ENCODE measurements around the gene ART1. TPM values are rescaled to one million over a fixed set of nuclear protein-coding genes. Genes with fewer than 3 reads are reported as not detected.

ART1 gene
- total and polyA plus RNA-seq, 2 donors (not counting 1 experiment from before 2014, with no cell fraction given): not detected

- H3K9me3 Mint-ChIP-seq (ENCODE audit: insufficient read depth): no peaks in the 10 kb centered on the region
- 100% methylated on average over 4 of the region's 6 CpGs for WGBS (ENCODE audit: insufficient coverage)
- H3K79me2 ChIP-seq (ENCODE audit: control insufficient read depth, insufficient read depth, low read length): peaks cover 3% of the 10 kb centered on the region
- no peaks in the 10 kb centered on the region for H3K27me3 ChIP-seq (replicated peaks in 1 of 4; ENCODE audit: control extremely low read depth in 1 of 4, control insufficient read depth in 3 of 4, insufficient read depth in 4 of 4, low read length in 3 of 4)
- no peaks in the 10 kb centered on the region for H3K4me1 ChIP-seq (ENCODE audit: control insufficient read depth in 2 of 2, insufficient read depth in 2 of 2, low read length in 2 of 2)
- ChIA-PET CTCF (interaction anchor here (0.6 kb wide), 1 partner anchor 138 kb away, joined by 4 read pairs; no protein-coding TSS in a partner anchor), POLR2A (no interaction called here)
- H3K36me3 ChIP-seq (replicated peaks in 1 of 2; ENCODE audit: control extremely low read depth in 1 of 2, control insufficient read depth in 1 of 2, extremely low read depth in 1 of 2, insufficient read depth in 2 of 2, low read length in 1 of 2): peaks cover 1 to 82% of the 10 kb centered on the region in 2 experiments
- H3K27ac ChIP-seq (ENCODE audit: low read length in 2 of 2): no peak overlapping the region
- H3K9me3 ChIP-seq (ENCODE audit: control extremely low read depth in 1 of 3, control insufficient read depth in 2 of 3, insufficient read depth in 1 of 3, low read length in 2 of 3): no peaks in the 10 kb centered on the region
- DNase-seq (no peak), ATAC-seq (ENCODE audit: low read depth) (no peak)
- no peak overlapping the region for H3K4me2 ChIP-seq (replicated peaks; ENCODE audit: low read depth, low read length, poor library complexity, severe bottlenecking)
- no peak overlapping the region for H3K4me3 Mint-ChIP-seq
- no peaks in the 10 kb centered on the region for H4K20me1 ChIP-seq (ENCODE audit: control insufficient read depth, insufficient read depth, low read length, poor library complexity, severe bottlenecking)
- H3K4me1 Mint-ChIP-seq: no peaks in the 10 kb centered on the region
- no peak overlapping the region for H2AFZ ChIP-seq (ENCODE audit: insufficient read depth, low read depth, low read length, poor library complexity, severe bottlenecking)
- intact Hi-C loops (cut with micrococcal nuclease): no loop called here
- H3K27me3 Mint-ChIP-seq: no peaks in the 10 kb centered on the region
- H3K27ac Mint-ChIP-seq: no peak overlapping the region
- TF ChIP-seq EZH2 (IDR thresholded peaks at IDR 0.05; ENCODE audit: borderline replicate concordance, insufficient read depth, low read depth, low read length, poor library complexity, severe bottlenecking) (no peak), CTCF (IDR thresholded peaks at IDR 0.05) (no peak)
- H3K9ac ChIP-seq (ENCODE audit: low read length): no peak overlapping the region
- H3K4me3 ChIP-seq (ENCODE audit: control extremely low read depth in 1 of 5, extremely low read depth in 1 of 5, insufficient read depth in 1 of 5, low read depth in 2 of 5, low read length in 4 of 5): no peak overlapping the region
Observed at GRCh38 chr11:3712274-3712673, 67.3 kb downstream of the ART1 start.

Small RNA genes lying within 50 kb of the gene (small RNA-seq; reads per million reads assigned to genes)
- not detected for gene RF00019 (ENCODE audit: insufficient read length, low read depth, low replicate concordance)

Other genes with a start within 250 kb of the ART1 start
- gene ART5, start 3.1 kb upstream of the ART1 start, total RNA-seq: not detected in 2 replicates
- gene ART5, start 3.1 kb upstream of the ART1 start, polyA plus RNA-seq: not detected in 2 replicates
- 4.0 and 5.2 TPM in 2 replicates for gene CHRNA10, start 26.3 kb downstream of the ART1 start, total RNA-seq
- gene CHRNA10, start 26.3 kb downstream of the ART1 start, polyA plus RNA-seq: 1.2 and 2.1 TPM in 2 replicates
- 105 and 111 TPM in 2 replicates for gene NUP98, start 152.4 kb downstream of the ART1 start, total RNA-seq
- 92.3 and 99.8 TPM in 2 replicates for gene NUP98, start 152.4 kb downstream of the ART1 start, polyA plus RNA-seq
- 20.5 and 20.8 TPM in 2 replicates for gene PGAP2, start 163.4 kb downstream of the ART1 start, total RNA-seq
- gene PGAP2, start 163.4 kb downstream of the ART1 start, polyA plus RNA-seq: 46.4 and 47.1 TPM in 2 replicates
- 96.6 and 102 TPM in 2 replicates for gene RHOG, start 195.8 kb downstream of the ART1 start, total RNA-seq
- 141 and 191 TPM in 2 replicates for gene RHOG, start 195.8 kb downstream of the ART1 start, polyA plus RNA-seq
- gene STIM1, start 210.5 kb downstream of the ART1 start, total RNA-seq: 74.8 and 76.7 TPM in 2 replicates
- 59.4 and 59.8 TPM in 2 replicates for gene STIM1, start 210.5 kb downstream of the ART1 start, polyA plus RNA-seq

All from B cell (primary cell).